C4-2B (cell line): Measurements from ENCODE around the gene GJD4.
A peak's percentile ranks its signal among the peaks of the same experiment; 100 is the strongest.

Experiments used
- H3K27ac ChIP-seq: fragments of 450-650 bp; 2 replicates; pipeline ENCODE4 v1.5.1; 2017
- CTCF ChIP-seq: fragments of 450-650 bp; conservative IDR thresholded peaks from 2 replicates; pipeline ENCODE4 v1.5.1; 2017; ENCODE audit warnings: mild to moderate bottlenecking
- ZFX ChIP-seq: fragments of 450-650 bp; IDR thresholded peaks from 2 replicates; pipeline ENCODE4 v1.6.1; 2017

Gene GJD4

GRCh38 chr10:35585903-35586535, 19.1 kb upstream of the GJD4 start:
- TF ChIP-seq ZFX (no peak), CTCF (no peak)
- H3K27ac ChIP-seq: no peak overlapping the region

DNA sequence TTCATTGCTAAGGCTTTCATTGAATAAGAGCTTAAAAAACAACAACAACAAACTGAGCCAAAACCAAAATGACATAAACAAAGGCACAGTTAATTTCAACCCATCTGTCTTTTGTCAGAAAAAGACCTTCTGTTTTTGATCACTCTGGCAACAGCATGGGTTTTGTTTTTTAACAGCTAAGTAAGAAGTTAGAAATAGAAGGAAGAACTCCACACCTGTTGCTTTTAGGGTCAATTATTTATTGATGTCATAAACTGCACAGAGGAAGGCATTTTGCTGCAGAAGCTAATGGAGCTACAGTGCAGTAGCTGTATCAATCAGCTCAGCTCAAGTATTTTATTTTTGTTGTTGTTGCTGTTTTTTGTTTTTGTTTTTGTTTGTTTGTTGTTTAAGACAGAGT, 16.3 kb upstream of the GJD4 start:
- no peak for TF ChIP-seq CTCF
- no peak for TF ChIP-seq ZFX
- H3K27ac ChIP-seq: no peak overlapping the region

- no peak overlapping the region for H3K27ac ChIP-seq
- no peak for TF ChIP-seq ZFX
- no peak for TF ChIP-seq CTCF
These were observed 12.7 kb upstream of the GJD4 start for GRCh38 chr10:35592441-35592840.

GRCh38 chr10:35594115-35595079, 10.7 kb upstream of the GJD4 start:
- no peak for TF ChIP-seq ZFX
- TF ChIP-seq CTCF: no peak
- H3K27ac ChIP-seq: no peak overlapping the region

- TF ChIP-seq ZFX (no peak), CTCF (no peak)
- no peak overlapping the region for H3K27ac ChIP-seq
These were observed 10.0 kb upstream of the GJD4 start for GRCh38 chr10:35595106-35595505.

DNA sequence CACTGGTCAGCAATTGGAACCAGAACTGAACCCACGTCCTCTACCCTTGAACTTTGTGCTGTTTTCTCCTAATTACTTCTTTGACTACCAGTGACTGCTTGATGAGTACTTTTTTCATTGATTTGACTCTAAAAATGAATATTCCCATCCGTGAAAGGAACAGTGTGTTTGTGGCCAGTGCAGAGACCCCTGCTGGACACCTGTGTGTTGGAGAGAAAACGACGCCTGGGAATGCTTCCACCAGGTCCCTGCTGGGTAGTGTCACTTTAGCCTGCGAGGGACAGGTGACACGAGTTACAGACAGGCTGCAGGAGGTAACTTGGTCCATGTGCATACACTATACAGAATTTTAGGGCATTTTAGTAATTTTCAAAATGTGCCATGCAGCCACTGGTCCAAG, 6.8 kb upstream of the GJD4 start:
- TF ChIP-seq CTCF (peak; percentile 63), ZFX (no peak)
- no peak overlapping the region for H3K27ac ChIP-seq

DNA sequence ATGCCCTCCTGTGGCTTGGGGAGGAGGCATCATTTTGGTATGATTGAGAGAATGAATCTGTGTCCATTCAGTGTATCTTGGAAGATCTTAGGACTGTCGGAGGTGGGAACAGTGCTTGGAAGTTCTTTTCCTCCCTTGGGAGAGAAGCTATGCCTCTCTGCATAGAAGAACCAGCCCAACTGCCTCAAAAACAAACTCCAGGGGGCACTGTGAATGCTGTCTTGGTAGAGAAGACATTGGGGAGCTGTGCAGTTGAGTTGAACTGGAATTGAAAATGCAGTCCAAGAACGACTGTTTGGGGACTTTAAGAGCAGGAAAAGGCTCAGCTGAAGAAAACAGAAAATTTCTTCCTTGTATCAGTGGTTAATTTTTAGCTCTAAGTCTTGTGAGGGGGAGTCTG, 4.9 kb upstream of the GJD4 start:
- TF ChIP-seq CTCF (no peak), ZFX (no peak)
- H3K27ac ChIP-seq: no peak overlapping the region
